K562 (cell line): ENCODE results near the gene FREM1. TPM values are rescaled to one million over a fixed set of nuclear protein-coding genes. Genes with fewer than 3 reads are reported as not detected.

Experiments used
- ATAC-seq: fragments of 200-7000 bp; cut with Tn5 transposase; 3 replicates; pipeline ENCODE4 v1.9.1; 2020; ENCODE audit warnings: moderate library complexity
- BruUV-seq: library from RNA; stranded (reverse); fragments of 400-500 nt; replicated peaks from 2 replicates; lab custom pipeline; 2021; lab: Mats Ljungman, UMichigan
- CTCF ChIA-PET: fragments of 300-600 bp; formaldehyde crosslinking; extraction: SDS; loops from one replicate; lab custom pipeline; 2021; ENCODE audit warnings: low intra/inter-chr PET ratio; lab: Yijun Ruan, JAX
- POLR2A ChIA-PET: fragments of 300-600, 350-650 bp; sonication (Branson Sonifier 250); formaldehyde crosslinking; extraction: SDS; loops from one replicate; lab custom pipeline; 2021; ENCODE audit warnings: antibody characterized with exemption, inconsistent platforms; lab: Yijun Ruan, JAX
- DNase-seq, 4 experiments: peaks; one replicate each; pipeline versions ENCODE4 v3.0.0 to v3.0.0-alpha.2; 2011 to 2018; ENCODE audit warnings: low spot score in 3 of 4, mixed read lengths in 3 of 4; ENCODE audit errors: extremely low read depth in 1 of 4
- FAIRE-seq: peaks from 2 replicates; lab custom pipeline; 2011; peaks lifted over from hg19 to GRCh38; lab: Jason Lieb, UNC
- H2AFZ ChIP-seq: 2 replicates; pipeline ENCODE4 v1.6.0; 2011; ENCODE audit warnings: low read depth, low read length, control low read depth, inconsistent platforms
- H3K27ac ChIP-seq: fragments of 200-600 bp; 3 replicates; pipeline ENCODE4 v1.8.0; 2011; ENCODE audit warnings: low read depth, mild to moderate bottlenecking, control low read depth, inconsistent platforms, low read length, moderate library complexity, mixed read lengths; ENCODE audit errors: extremely low read depth
- H3K27me3 ChIP-seq, 2 experiments: fragments of 300-600 bp in 1 of 2; 2 replicates in 1 of 2; 3 replicates in 1 of 2; pipeline versions ENCODE4 v1.6.0 to v1.8.0; 2011; ENCODE audit warnings: inconsistent platforms in 2 of 2, low read length in 2 of 2, mild to moderate bottlenecking in 1 of 2, mixed read lengths in 1 of 2, moderate library complexity in 1 of 2; ENCODE audit not compliant: control insufficient read depth in 2 of 2, insufficient read depth in 2 of 2
- H3K36me3 ChIP-seq: fragments of 300-600 bp; 3 replicates; pipeline ENCODE4 v1.8.0; 2011; ENCODE audit warnings: mild to moderate bottlenecking, low read length, inconsistent platforms; ENCODE audit not compliant: control insufficient read depth, insufficient read depth
- H3K4me1 ChIP-seq, 2 experiments: fragments of 200-600 bp in 1 of 2; replicated peaks in 1 of 2; 2 replicates in 1 of 2; 3 replicates in 1 of 2; pipeline versions ENCODE4 v1.5.1 to v1.8.0; 2011; ENCODE audit warnings: inconsistent platforms in 2 of 2, low read length in 2 of 2, mild to moderate bottlenecking in 1 of 2, mixed read lengths in 1 of 2, moderate library complexity in 1 of 2; ENCODE audit not compliant: control insufficient read depth in 2 of 2, insufficient read depth in 2 of 2
- H3K4me2 ChIP-seq: 2 replicates; pipeline ENCODE4 v1.6.1; 2011; ENCODE audit warnings: low read length, control low read depth, inconsistent platforms, mixed read lengths; ENCODE audit not compliant: insufficient read depth
- H3K4me3 ChIP-seq: fragments of 200-600 bp; sonication (generic), shearing (Covaris generic); 2 replicates; pipeline ENCODE4 v1.5.1; 2016; ENCODE audit warnings: control low read depth, inconsistent platforms
- H3K79me2 ChIP-seq: fragments of 200-600 bp; 3 replicates; pipeline ENCODE4 v1.8.0; 2011; ENCODE audit warnings: low read length, inconsistent platforms; ENCODE audit not compliant: control insufficient read depth, insufficient read depth
- H3K9ac ChIP-seq, 2 experiments: 2 replicates each; pipeline versions ENCODE4 v1.6.0 to v1.6.1; 2011; ENCODE audit warnings: low read depth in 2 of 2, low read length in 2 of 2, control low read depth in 1 of 2, inconsistent platforms in 1 of 2, mild to moderate bottlenecking in 1 of 2, mixed read lengths in 1 of 2; ENCODE audit not compliant: insufficient read depth in 1 of 2
- H3K9me1 ChIP-seq: one replicate; pipeline ENCODE4 v1.6.0; 2011; ENCODE audit warnings: inconsistent platforms, mild to moderate bottlenecking, low read length, moderate library complexity; ENCODE audit not compliant: control insufficient read depth, insufficient read depth
- H3K9me3 ChIP-seq: replicated peaks from 2 replicates; pipeline ENCODE4 v1.5.1; 2011; ENCODE audit warnings: low read depth, low read length, inconsistent platforms; ENCODE audit not compliant: control insufficient read depth, insufficient read depth
- H4K20me1 ChIP-seq: replicated peaks from 2 replicates; pipeline ENCODE4 v1.6.1; 2011; ENCODE audit warnings: low read length, inconsistent platforms, mixed read lengths; ENCODE audit not compliant: control insufficient read depth, insufficient read depth
- BCOR ChIP-seq: fragments of 450-650 bp; IDR thresholded peaks from 2 replicates; pipeline ENCODE4 v1.6.1; 2016
- CTCFL ChIP-seq: IDR thresholded peaks from 2 replicates; pipeline ENCODE4 v1.6.1; 2011; ENCODE audit warnings: borderline replicate concordance, low read depth, mild to moderate bottlenecking, moderate library complexity, low read length; ENCODE audit not compliant: insufficient read depth, poor library complexity, severe bottlenecking
- E4F1 ChIP-seq: fragments of 250-450 bp; sonication (Bioruptor Pico); IDR thresholded peaks from 2 replicates; pipeline ENCODE4 v1.5.0; 2021; ENCODE audit warnings: mild to moderate bottlenecking, borderline replicate concordance
- FOS ChIP-seq: IDR thresholded peaks from 3 replicates; pipeline ENCODE4 v1.6.1; 2011; ENCODE audit not compliant: insufficient read length; ENCODE audit errors: extremely low read depth
- HDAC6 ChIP-seq: IDR thresholded peaks from 2 replicates; pipeline ENCODE4 v1.6.1; 2012; ENCODE audit warnings: low read depth, mild to moderate bottlenecking, control low read depth, inconsistent platforms, low read length, moderate library complexity
- ILF3 ChIP-seq: fragments of 450-650 bp; IDR thresholded peaks from 2 replicates; pipeline ENCODE4 v1.6.1; 2018; ENCODE audit warnings: antibody characterized with exemption, mild to moderate bottlenecking, moderate library complexity, borderline replicate concordance
- MEF2A ChIP-seq: IDR thresholded peaks from 2 replicates; pipeline ENCODE4 v1.6.1; 2011; ENCODE audit warnings: low read depth, mild to moderate bottlenecking, low read length, moderate library complexity; ENCODE audit not compliant: control insufficient read depth
- NCOA6 ChIP-seq: fragments of 450-650 bp; IDR thresholded peaks from 2 replicates; pipeline ENCODE4 v1.6.1; 2017; ENCODE audit warnings: mild to moderate bottlenecking
- PHF20 ChIP-seq: fragments of 450-650 bp; IDR thresholded peaks from 2 replicates; pipeline ENCODE4 v1.6.1; 2018; ENCODE audit not compliant: partially characterized antibody
- POLR2A ChIP-seq: fragments of 450-650 bp; conservative IDR thresholded peaks from 2 replicates; pipeline ENCODE4 v1.6.1; 2016
- RBM15 ChIP-seq: fragments of 200-400 bp; formaldehyde crosslinking; IDR thresholded peaks from 2 replicates; pipeline ENCODE4 v1.6.1; 2018; ENCODE audit warnings: mild to moderate bottlenecking, low read length, moderate library complexity; ENCODE audit not compliant: insufficient read depth
- STAT5B ChIP-seq: fragments of 250-450 bp; sonication (Bioruptor Pico); IDR thresholded peaks from 2 replicates; pipeline ENCODE4 v1.8.0; 2021; ENCODE audit warnings: mild to moderate bottlenecking, inconsistent platforms
- TBP ChIP-seq: optimal IDR thresholded peaks from 2 replicates; pipeline ENCODE3; 2011; ENCODE audit warnings: low read depth, low read length, improper control_type of control experiment
- UBTF ChIP-seq, 2 experiments: IDR thresholded peaks; 2 replicates each; pipeline ENCODE4 v1.6.1; 2012; ENCODE audit warnings: improper control_type of control experiment in 2 of 2, low read depth in 2 of 2, low read length in 2 of 2, borderline replicate concordance in 1 of 2
- ZBTB17 ChIP-seq: fragments of 450-650 bp; formaldehyde crosslinking; IDR thresholded peaks from 2 replicates; pipeline ENCODE4 v1.4.0; 2020; ENCODE audit warnings: mild to moderate bottlenecking
- ZKSCAN1 ChIP-seq: fragments of 150-350 bp; IDR thresholded peaks from 2 replicates; pipeline ENCODE4 v1.6.1; 2016; ENCODE audit warnings: low read depth, low read length
- ZNF717 ChIP-seq: fragments of 250-450 bp; sonication (Bioruptor Pico); IDR thresholded peaks from 2 replicates; pipeline ENCODE4 v1.5.0; 2021
- in situ Hi-C: fragments of 300-500 bp; cut with MboI; formaldehyde crosslinking; loops from 4 replicates; pipeline ENCODE4 v1.15.0; 2018; ENCODE audit warnings: inconsistent platforms, mixed read lengths
- intact Hi-C: fragments of 100-400 bp; cut with micrococcal nuclease; formaldehyde crosslinking; loops from 2 replicates; pipeline ENCODE4 v1.14.2; 2022
- polyA plus RNA-seq, 8 experiments: library from polyadenylated mRNA; depleted of rRNA in 4 of 8; stranded (reverse) in 5 of 8; unstranded in 3 of 8; fragments of >200 nt; fragmentation: Nextera tagmentation in 2 of 8; fragmentation: Illumina TruSeq in 1 of 8; extraction: Ambion mirVana in 2 of 8; extraction: Trizol in 1 of 8; gene quantifications; 2 replicates each; pipeline versions ENCODE4 v1.2.1 to v1.2.3, GENCODE V29; 2011 to 2014; ENCODE audit warnings: inconsistent platforms in 1 of 8, missing spikeins in 1 of 8
- total RNA-seq, 7 experiments: library from RNA; depleted of rRNA in 6 of 7; stranded (reverse); fragments of >200 nt in 6 of 7; fragmentation: Illumina TruSeq in 2 of 7; extraction: Trizol in 2 of 7; gene quantifications; 2 replicates each; pipeline versions ENCODE4 v1.2.1 to v1.2.3, GENCODE V29; 2011 to 2021; ENCODE audit warnings: low replicate concordance in 1 of 7

FREM1 gene
- total and polyA plus RNA-seq, 9 of the 15 experiments (the other 6 are each of a cell fraction or from before 2014, with no cell fraction given), result 0.03 to 0.24 (median 0.13) TPM; not detected in 2

GRCh38 chr9:14829204-14829603, 81.0 kb downstream of the FREM1 start:
- H3K79me2 ChIP-seq, result no peaks in the 10 kb centered on the region
- H3K4me3 ChIP-seq, result no peak overlapping the region
- ATAC-seq (no peak), DNase-seq (no peak), FAIRE-seq (no peak)
- H3K4me1 ChIP-seq, result no peaks in the 10 kb centered on the region; a peak in 1 of 5 replicates
- H2AFZ ChIP-seq, result no peak overlapping the region
- in situ Hi-C loops (no loop called here), intact Hi-C loops (no loop called here)
- no TSS peak for BruUV-seq
- no peaks in the 10 kb centered on the region for H3K9me3 ChIP-seq
- TF ChIP-seq PHF20 (no peak), BCOR (no peak), HDAC6 (no peak), STAT5B (CRISPR knock-in tag) (no peak), E4F1 (CRISPR knock-in tag) (no peak), UBTF (IDR thresholded peaks at IDR 0.05; ENCODE audit: borderline replicate concordance in 1 of 2, low read depth in 2 of 2, low read length in 2 of 2) (no peak), TBP (no peak), CTCFL (no peak), POLR2A (no peak), MEF2A (no peak), ZKSCAN1 (no peak), ZNF717 (CRISPR knock-in tag) (no peak), NCOA6 (no peak), FOS (no peak), RBM15 (no peak), ILF3 (no peak), ZBTB17 (no peak)
- no peaks in the 10 kb centered on the region for H3K36me3 ChIP-seq
- POLR2A ChIA-PET, result no interaction called here
- no peak overlapping the region for H3K9ac ChIP-seq
- no peaks in the 10 kb centered on the region for H3K27me3 ChIP-seq
- no peak overlapping the region for H3K27ac ChIP-seq
- CTCF ChIA-PET, result no interaction called here
- H4K20me1 ChIP-seq, result no peaks in the 10 kb centered on the region
- no peak overlapping the region for H3K4me2 ChIP-seq
- no peaks in the 10 kb centered on the region for H3K9me1 ChIP-seq
